ENCODE data around the gene FMO5.

DNA sequence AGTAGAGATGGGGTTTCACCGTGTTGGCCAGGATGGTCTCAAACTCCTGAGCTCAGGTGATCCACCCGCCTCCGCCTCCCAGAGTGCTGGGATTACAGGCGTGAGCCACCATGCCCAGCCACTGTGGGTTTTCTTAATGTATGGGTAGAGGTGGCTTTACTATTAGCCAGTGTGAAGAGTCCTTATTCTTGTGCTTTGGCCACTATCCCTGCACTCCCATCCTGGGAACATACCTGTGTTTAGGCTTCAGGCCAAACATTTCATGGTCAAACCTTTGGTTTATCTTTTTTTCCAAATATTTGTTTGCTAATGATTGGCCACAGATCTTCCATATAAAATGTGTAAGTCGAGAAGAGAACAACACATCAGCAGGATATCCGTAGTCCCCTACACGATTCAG lies 16.5 kb downstream of the FMO5 start:
- TF ChIP-seq, protein P1, sequence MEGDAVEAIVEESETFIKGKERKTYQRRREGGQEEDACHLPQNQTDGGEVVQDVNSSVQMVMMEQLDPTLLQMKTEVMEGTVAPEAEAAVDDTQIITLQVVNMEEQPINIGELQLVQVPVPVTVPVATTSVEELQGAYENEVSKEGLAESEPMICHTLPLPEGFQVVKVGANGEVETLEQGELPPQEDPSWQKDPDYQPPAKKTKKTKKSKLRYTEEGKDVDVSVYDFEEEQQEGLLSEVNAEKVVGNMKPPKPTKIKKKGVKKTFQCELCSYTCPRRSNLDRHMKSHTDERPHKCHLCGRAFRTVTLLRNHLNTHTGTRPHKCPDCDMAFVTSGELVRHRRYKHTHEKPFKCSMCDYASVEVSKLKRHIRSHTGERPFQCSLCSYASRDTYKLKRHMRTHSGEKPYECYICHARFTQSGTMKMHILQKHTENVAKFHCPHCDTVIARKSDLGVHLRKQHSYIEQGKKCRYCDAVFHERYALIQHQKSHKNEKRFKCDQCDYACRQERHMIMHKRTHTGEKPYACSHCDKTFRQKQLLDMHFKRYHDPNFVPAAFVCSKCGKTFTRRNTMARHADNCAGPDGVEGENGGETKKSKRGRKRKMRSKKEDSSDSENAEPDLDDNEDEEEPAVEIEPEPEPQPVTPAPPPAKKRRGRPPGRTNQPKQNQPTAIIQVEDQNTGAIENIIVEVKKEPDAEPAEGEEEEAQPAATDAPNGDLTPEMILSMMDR (IDR thresholded peaks at IDR 0.05): no peak
- TF ChIP-seq POLR2A (IDR thresholded peaks at IDR 0.05): no peak

All from right lobe of liver (tissue), 4 donors.